Left ventricle myocardium inferior (tissue), 1 donor: ENCODE data around the gene HDAC4. TPM values are rescaled to one million over a fixed set of nuclear protein-coding genes. Genes with fewer than 3 reads are reported as not detected.

ENCODE experiments used
- DNase-seq: peaks from one replicate; pipeline ENCODE4 v3.0.0-alpha.2; 2020
- H3K27ac ChIP-seq: fragments of 200-600 bp; replicated peaks from 2 replicates; pipeline ENCODE4 v1.8.0; 2021
- H3K27me3 ChIP-seq: fragments of 200-600 bp; 2 replicates; pipeline ENCODE4 v1.8.0; 2021; ENCODE audit warnings: low read depth
- H3K36me3 ChIP-seq: fragments of 200-600 bp; 2 replicates; pipeline ENCODE4 v1.8.0; 2021
- H3K4me1 ChIP-seq: fragments of 200-600 bp; 2 replicates; pipeline ENCODE4 v1.8.0; 2021
- H3K4me3 ChIP-seq: fragments of 200-600 bp; 2 replicates; pipeline ENCODE4 v1.8.0; 2021; ENCODE audit warnings: mild to moderate bottlenecking, moderate library complexity
- H3K9me3 ChIP-seq: fragments of 200-600 bp; replicated peaks from 2 replicates; pipeline ENCODE4 v1.8.0; 2021
- CTCF ChIP-seq: fragments of 200-600 bp; IDR thresholded peaks from 2 replicates; pipeline ENCODE4 v1.8.0; 2021; ENCODE audit warnings: antibody characterized with exemption, mild to moderate bottlenecking, borderline replicate concordance
- intact Hi-C: fragments of 100-400 bp; cut with micrococcal nuclease; formaldehyde crosslinking; loops from one replicate; pipeline ENCODE4 v1.11.0; 2022
- total RNA-seq: library from RNA; stranded (reverse); fragmentation: NEBNext Ultra II Directional; extraction: Animal tissue kit (Norgen Biotek cat#: 25700); gene quantifications from one replicate; pipeline ENCODE4 v1.2.1, GENCODE V29; 2021
- donor health status: DM: no; HTN: yes; CAD: no; lungs with severe emphysema.

Gene HDAC4
- total RNA-seq, 1 donor from 2014 or later = 23.9 TPM

DNA sequence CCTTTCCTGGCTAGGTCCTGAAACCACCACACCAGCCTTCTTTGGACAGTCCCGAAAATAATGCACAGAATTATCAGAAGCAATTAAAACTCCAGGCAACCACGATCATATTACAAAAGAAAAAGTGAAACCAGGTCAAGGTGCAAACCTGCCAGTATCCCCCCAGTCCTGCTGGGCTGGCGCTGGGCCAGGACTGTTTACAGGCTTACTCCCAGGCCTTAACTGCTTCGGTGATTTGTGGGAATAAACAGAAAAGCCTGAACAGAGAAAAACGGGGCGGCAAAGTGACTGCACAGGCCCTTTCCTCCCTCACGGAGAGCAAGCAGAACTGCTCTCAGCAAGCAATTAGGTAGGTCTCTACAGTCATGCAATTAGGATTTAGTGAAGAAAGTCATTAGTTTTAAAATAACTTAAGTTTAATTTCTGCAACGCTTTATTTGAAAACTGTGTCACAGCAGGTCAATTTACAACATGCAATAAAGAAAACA lies 1.3 kb downstream of the HDAC4 start:
- Histone ChIP-seq H3K4me3 (peak overlapping the region; percentile 83), H3K27me3 (no peaks in the 10 kb centered on the region), H3K36me3 (no peaks in the 10 kb centered on the region), H3K27ac (peak overlapping the region; percentile 100), H3K4me1 (peaks cover 67% of the 10 kb centered on the region), H3K9me3 (no peaks in the 10 kb centered on the region)
- TF ChIP-seq CTCF = no peak
- DNase-seq = no peak
- intact Hi-C loops = loop anchor here (10.0 kb wide), 1 partner anchor 75 kb away; no protein-coding TSS in a partner anchor

DNA sequence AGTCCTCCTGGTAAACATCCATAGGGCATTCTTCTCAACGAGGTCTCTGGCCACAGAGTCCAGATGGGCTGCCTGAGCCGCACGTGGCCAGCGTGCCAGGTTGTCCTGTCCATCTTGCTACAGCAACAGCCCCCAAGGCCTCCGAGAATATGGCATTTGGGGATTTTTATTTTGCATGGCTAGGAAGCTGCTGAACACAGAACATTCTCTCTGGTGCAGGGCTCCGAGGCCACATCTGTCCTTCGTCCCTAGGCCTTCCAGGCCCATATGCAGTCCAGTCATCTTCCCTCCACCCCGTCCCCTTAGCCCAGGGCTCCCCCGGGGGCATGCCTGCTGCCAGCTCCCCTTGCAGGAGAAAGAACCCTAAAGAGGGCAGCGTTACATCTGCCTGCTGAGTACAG lies 2.3 kb downstream of the HDAC4 start:
- Histone ChIP-seq H3K4me1 (peaks cover 77% of the 10 kb centered on the region), H3K9me3 (no peaks in the 10 kb centered on the region), H3K36me3 (no peaks in the 10 kb centered on the region), H3K4me3 (peak overlapping the region; percentile 83), H3K27ac (peak overlapping the region; percentile 100), H3K27me3 (no peaks in the 10 kb centered on the region)
- no peak for DNase-seq
- intact Hi-C loops = loop anchor here (10.0 kb wide), 1 partner anchor 74 kb away; no protein-coding TSS in a partner anchor
- TF ChIP-seq CTCF = no peak

DNA sequence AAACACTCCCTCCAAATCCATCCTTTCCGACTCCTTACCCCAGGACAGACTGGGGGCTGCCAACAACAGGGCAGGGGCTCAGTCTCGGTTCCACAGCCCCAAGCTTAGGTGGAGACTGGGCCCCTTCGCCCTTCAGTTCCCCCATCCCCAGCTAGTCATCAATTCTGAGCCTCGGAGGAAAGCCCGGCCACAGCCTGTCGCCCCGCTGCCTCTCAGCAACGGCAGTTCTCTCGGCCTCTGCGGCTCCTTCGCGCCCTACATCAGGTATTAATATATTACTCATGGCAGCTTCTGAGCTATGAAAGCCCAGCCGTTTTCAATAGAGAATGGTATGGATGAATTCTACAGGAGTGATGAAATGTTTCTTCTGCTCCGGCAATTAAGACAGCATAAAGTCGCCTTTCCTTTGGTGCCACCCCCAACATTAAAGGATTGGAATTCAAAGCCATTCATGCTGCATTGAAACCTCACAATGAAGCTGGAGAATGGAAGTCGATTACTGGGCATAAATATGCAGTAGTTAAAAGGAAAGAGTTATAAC lies 2.8 kb downstream of the HDAC4 start:
- intact Hi-C loops = loop anchor here (10.0 kb wide), 1 partner anchor 73 kb away; no protein-coding TSS in a partner anchor

DNA sequence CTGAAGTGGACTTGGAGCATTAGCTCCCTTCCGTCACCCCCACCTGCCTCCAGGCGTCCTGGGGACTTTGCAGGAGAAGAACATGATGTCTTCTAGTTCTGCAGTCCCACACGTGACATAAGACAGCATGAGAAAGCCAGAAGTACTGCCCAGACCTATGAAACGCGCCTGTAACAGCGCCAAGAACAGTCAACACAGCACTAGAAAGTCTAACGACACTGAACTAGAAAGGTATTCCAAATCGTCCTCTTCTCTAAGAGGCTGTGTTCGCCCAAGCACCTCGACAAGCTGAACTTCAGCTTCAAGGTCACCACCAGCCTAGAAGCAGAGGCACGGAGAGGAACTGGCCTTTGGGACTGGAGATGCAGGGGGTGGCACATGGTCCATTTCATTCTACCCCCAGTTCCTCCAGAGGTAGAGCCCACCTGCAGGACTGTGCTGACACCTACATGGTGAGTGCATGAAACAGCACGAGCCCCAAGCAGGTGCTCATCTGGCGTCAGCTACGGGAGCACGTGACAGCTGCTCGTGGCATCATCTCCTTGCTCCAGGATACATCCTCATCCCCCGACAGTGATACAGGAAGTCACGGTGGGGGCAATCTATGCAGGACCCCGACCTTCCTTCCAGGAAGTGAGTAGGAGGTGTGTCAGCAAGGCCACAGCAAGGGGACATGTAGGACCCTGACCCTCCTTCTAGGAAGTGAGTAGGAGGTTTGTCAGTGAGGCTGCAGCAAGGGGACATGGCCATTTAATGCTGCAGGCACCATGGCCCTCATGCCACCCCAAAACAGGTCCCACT lies 3.7 kb downstream of the HDAC4 start:
- H3K9me3 ChIP-seq = no peaks in the 10 kb centered on the region
- no peaks in the 10 kb centered on the region for H3K36me3 ChIP-seq
- H3K27ac ChIP-seq = peak overlapping the region; percentile 100
- peaks cover 84% of the 10 kb centered on the region for H3K4me1 ChIP-seq
- no peaks in the 10 kb centered on the region for H3K27me3 ChIP-seq
- intact Hi-C loops = loop anchor here (10.0 kb wide), 1 partner anchor 72 kb away; no protein-coding TSS in a partner anchor
- peak overlapping the region; percentile 1 for H3K4me3 ChIP-seq
- no peak for DNase-seq
- TF ChIP-seq CTCF = peak; percentile 37

More for the DNA sequence above, 2.8 kb downstream of the HDAC4 start:
- Histone ChIP-seq H3K27ac (peak overlapping the region; percentile 100), H3K4me3 (no peak overlapping the region), H3K4me1 (peaks cover 82% of the 10 kb centered on the region), H3K9me3 (no peaks in the 10 kb centered on the region), H3K36me3 (no peaks in the 10 kb centered on the region), H3K27me3 (no peaks in the 10 kb centered on the region)
- DNase-seq = no peak
- no peak for TF ChIP-seq CTCF

DNA sequence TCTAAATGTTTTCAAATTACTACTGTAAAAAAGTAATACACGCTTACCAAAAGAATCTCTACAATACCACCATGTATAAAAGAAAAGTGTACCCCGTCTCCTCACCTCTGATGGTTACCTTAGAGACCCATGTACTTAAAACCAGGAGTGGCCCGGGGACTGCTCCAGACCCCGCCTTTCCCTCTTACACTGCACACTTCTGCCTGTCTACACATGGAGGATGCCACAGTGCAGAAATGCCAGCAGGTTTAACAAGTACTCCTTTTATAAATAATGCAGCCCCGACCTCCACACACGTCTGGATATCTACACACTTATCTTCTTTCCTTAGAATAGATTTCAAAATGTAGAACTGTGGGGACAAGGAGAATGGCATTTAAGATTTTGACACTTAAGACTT lies 5.3 kb downstream of the HDAC4 start:
- no peak for TF ChIP-seq CTCF
- intact Hi-C loops = loop anchor here (10.0 kb wide), 1 partner anchor 71 kb away; no protein-coding TSS in a partner anchor
- H3K27ac ChIP-seq = peak overlapping the region; percentile 100
- no peaks in the 10 kb centered on the region for H3K9me3 ChIP-seq
- no peak for DNase-seq
- no peaks in the 10 kb centered on the region for H3K36me3 ChIP-seq
- H3K4me3 ChIP-seq = no peak overlapping the region
- peaks cover 94% of the 10 kb centered on the region for H3K4me1 ChIP-seq
- no peaks in the 10 kb centered on the region for H3K27me3 ChIP-seq
